SH-SY5Y (cell line): ENCODE measurements around the gene COL10A1.

Source experiments
- GATA2 ChIP-seq: IDR thresholded peaks from 2 replicates; pipeline ENCODE4 v1.6.1; 2011; ENCODE audit warnings: mild to moderate bottlenecking, low read depth, low read length
- GATA3 ChIP-seq: IDR thresholded peaks from 2 replicates; pipeline ENCODE4 v1.6.1; 2011; ENCODE audit warnings: low read depth, mild to moderate bottlenecking, low read length, moderate library complexity

- TF ChIP-seq GATA2: no peak
- no peak for TF ChIP-seq GATA3
Measured at GRCh38 chr6:116084284-116084683, 41.6 kb downstream of the COL10A1 start.
